ENCODE results near the gene RNF208. TPM values are rescaled to one million over a fixed set of nuclear protein-coding genes. Genes with fewer than 3 reads are reported as not detected.

Gene RNF208
- polyA plus RNA-seq, 3 donors from 2014 or later = not detected

DNA sequence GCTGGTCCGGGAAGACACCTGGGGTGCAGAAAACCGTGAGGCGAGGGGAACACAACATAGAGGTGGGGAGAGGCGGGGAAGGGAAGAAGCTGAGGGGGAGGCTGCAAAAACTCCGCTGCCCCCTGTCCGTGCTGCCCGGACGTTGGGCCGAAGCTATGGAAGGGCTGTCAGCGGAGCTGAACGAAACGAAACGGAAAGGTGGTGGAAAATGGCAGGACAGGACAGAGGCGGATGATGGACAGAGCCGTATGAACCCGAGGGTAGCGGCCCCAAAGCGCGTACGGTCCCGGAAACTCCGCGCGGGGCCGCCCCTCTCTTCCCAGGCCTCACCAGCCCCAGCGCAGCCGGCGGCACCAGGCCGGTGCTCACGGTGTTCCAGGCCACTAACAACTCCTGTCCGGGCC is 34.0 kb downstream of the RNF208 start:
- Mint-ChIP-seq H3K4me3 (peak overlapping the region; percentile 90 to 94 (median 93)), H3K36me3 (peaks cover 0 to 10% (median 4%) of the 10 kb centered on the region in 3 donors), H3K4me1 (peaks cover 38 to 40% of the 10 kb centered on the region in 2 donors), H3K27me3 (ENCODE audit: low read depth in 3 of 3) (peaks cover 2 to 14% (median 9%) of the 10 kb centered on the region in 3 donors), H3K27ac (peak overlapping the region; percentile 86 to 93 (median 93)), H3K9me3 (no peaks in the 10 kb centered on the region)
- DNase-seq = no peak

DNA sequence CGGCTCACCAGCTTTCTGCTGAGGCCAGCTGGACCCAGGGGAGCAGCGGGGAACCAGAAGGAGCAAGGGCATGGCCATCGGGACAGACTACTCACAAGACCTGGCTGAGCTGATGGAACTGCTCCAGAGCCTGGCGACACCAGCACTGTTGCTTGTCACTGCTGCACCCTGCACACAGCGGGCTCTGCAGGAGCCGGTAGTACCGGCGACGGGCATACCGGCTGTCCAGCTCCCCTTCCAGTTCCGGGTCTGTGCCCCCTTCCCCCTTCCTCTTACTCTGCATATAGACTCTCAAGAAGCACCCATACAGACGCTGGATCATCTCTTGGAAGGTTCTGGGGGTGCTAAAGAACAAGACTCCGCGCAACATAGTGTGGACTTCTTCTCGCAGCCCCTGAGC is 34.7 kb downstream of the RNF208 start:
- Mint-ChIP-seq H3K4me1 (peaks cover 38 to 40% of the 10 kb centered on the region in 2 donors), H3K36me3 (peaks cover 0 to 10% (median 4%) of the 10 kb centered on the region in 3 donors), H3K4me3 (peak overlapping the region; percentile 90 to 94 (median 93)), H3K27ac (peak overlapping the region; percentile 86 to 93 (median 91)), H3K9me3 (no peaks in the 10 kb centered on the region), H3K27me3 (ENCODE audit: low read depth in 3 of 3) (peaks cover 2 to 14% (median 9%) of the 10 kb centered on the region in 3 donors)
- DNase-seq = no peak

DNA sequence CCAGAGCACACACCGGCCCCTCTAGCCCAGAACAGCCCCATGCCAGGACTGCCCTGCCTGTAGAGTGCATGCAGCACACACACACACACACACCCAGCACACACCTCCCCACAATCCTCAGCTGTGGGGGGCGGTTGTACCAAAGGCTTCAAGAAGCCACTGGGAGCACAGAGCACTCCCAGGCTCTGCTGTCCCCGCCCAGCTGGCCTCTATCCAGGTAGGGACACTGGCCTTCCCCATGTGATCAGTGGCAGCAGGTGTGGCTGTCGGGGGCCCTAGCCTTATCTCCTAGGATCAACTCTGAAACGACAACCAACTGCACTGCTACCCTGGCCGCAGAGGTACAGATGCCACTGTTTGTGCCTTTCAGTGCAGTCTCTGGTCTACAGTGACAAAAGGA is 35.7 kb downstream of the RNF208 start:
- Mint-ChIP-seq H3K4me3 (peak overlapping the region in 4 of 5 donors; percentile 91 to 94 (median 94)), H3K4me1 (peaks cover 38 to 40% of the 10 kb centered on the region in 2 donors), H3K27ac (peak overlapping the region in 2 of 6 donors; percentile 29 to 69), H3K36me3 (peaks cover 4 to 15% (median 5%) of the 10 kb centered on the region in 3 donors), H3K27me3 (ENCODE audit: low read depth in 3 of 3) (peaks cover 2 to 14% (median 9%) of the 10 kb centered on the region in 3 donors), H3K9me3 (no peaks in the 10 kb centered on the region)
- no peak for DNase-seq

DNA sequence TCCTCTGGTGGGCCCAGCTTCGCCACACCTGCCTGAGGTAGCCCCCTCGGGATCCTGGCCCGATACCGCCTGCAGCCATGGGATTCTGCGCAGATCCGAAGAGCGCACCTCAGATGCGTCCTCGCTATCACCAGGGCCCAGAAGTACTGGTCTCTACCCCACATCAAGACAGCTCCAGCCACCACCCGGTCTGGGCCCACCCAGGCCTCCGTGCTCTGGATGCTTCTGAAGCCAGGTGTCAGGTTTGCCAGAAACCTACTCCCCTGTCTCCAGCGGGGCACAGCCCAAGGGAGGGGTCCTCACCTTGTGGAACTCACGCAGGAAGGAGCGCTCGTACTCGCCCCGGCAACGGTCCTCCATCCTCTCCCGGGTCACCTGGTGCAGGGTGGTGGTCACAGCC is 36.1 kb downstream of the RNF208 start:
- Mint-ChIP-seq H3K36me3 (peaks cover 4 to 15% (median 5%) of the 10 kb centered on the region in 3 donors), H3K27ac (no peak overlapping the region), H3K4me1 (peaks cover 36 to 40% of the 10 kb centered on the region in 2 donors), H3K9me3 (no peaks in the 10 kb centered on the region), H3K27me3 (ENCODE audit: low read depth in 3 of 3) (peaks cover 2 to 11% (median 10%) of the 10 kb centered on the region in 3 donors), H3K4me3 (peak overlapping the region in 2 of 5 donors; percentile 18 to 91)
- DNase-seq = no peak

GRCh38 chr9:137184881-137185660 is 37.0 kb downstream of the RNF208 start:
- Mint-ChIP-seq H3K4me3 (no peak overlapping the region), H3K27ac (peak overlapping the region in 1 of 6 donors; percentile 11), H3K4me1 (peaks cover 33 to 40% of the 10 kb centered on the region in 2 donors), H3K36me3 (peaks cover 4 to 15% (median 5%) of the 10 kb centered on the region in 3 donors), H3K9me3 (no peaks in the 10 kb centered on the region), H3K27me3 (ENCODE audit: low read depth in 3 of 3) (peaks cover 2 to 11% (median 10%) of the 10 kb centered on the region in 3 donors)
- no peak for DNase-seq

DNA sequence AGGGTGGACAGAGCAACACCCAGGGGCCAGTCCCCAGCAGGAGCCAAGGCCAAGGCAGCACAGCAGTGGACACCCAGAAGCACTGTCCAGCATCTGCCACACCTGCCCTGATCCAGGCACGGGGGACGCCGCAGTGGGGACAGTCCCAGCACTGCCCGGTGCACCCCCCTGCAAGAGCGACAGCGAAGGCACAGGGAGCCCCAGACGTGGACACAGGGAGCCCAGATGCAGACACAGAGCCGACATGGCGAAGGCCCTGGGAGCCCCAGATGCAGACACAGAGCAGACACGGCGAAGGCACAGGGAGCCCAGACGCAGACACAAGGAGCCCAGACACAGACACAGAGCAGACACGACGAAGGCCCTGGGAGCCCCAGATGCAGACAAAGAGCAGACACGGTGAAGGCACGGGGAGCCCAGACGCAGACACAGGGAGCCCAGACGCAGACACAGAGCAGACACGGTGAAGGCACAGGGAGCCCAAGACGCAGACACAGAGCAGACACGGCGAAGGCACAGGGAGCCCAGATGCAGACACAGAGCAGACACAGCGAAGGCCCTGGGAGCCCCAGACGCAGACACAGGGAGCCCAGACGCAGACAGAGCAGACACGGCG is 38.0 kb downstream of the RNF208 start:
- H3K4me3 Mint-ChIP-seq = peak overlapping the region in 3 of 5 donors; percentile 19 to 49 (median 20)
- DNase-seq = no peak
- H3K4me1 Mint-ChIP-seq = peaks cover 26 to 32% of the 10 kb centered on the region in 2 donors
- no peaks in the 10 kb centered on the region for H3K9me3 Mint-ChIP-seq
- H3K27me3 Mint-ChIP-seq (ENCODE audit: low read depth in 3 of 3) = peaks cover 2 to 15% (median 10%) of the 10 kb centered on the region in 3 donors
- no peak overlapping the region for H3K27ac Mint-ChIP-seq
- peaks cover 4 to 15% (median 5%) of the 10 kb centered on the region in 3 donors for H3K36me3 Mint-ChIP-seq

GRCh38 chr9:137182836-137183235 is 39.2 kb downstream of the RNF208 start:
- no peak overlapping the region for H3K27ac Mint-ChIP-seq
- H3K36me3 Mint-ChIP-seq = peaks cover 4 to 16% (median 5%) of the 10 kb centered on the region in 3 donors
- H3K27me3 Mint-ChIP-seq (ENCODE audit: low read depth in 3 of 3) = peaks cover 0 to 9% (median 4%) of the 10 kb centered on the region in 3 donors
- no peaks in the 10 kb centered on the region for H3K9me3 Mint-ChIP-seq
- no peak for DNase-seq
- no peak overlapping the region for H3K4me3 Mint-ChIP-seq
- H3K4me1 Mint-ChIP-seq = peaks cover 22 to 27% of the 10 kb centered on the region in 2 donors

GRCh38 chr9:137181680-137182079 is 40.4 kb downstream of the RNF208 start:
- Mint-ChIP-seq H3K4me1 (peaks cover 10 to 15% of the 10 kb centered on the region in 2 donors), H3K27ac (no peak overlapping the region), H3K4me3 (no peak overlapping the region)

GRCh38 chr9:137180491-137180890 is 41.5 kb downstream of the RNF208 start:
- Mint-ChIP-seq H3K4me1 (peaks cover 4 to 8% of the 10 kb centered on the region in 2 donors), H3K4me3 (no peak overlapping the region), H3K9me3 (no peaks in the 10 kb centered on the region), H3K27me3 (ENCODE audit: low read depth in 3 of 3) (peaks cover 3 to 6% (median 5%) of the 10 kb centered on the region in 3 donors), H3K36me3 (peaks cover 4 to 22% (median 5%) of the 10 kb centered on the region in 3 donors), H3K27ac (no peak overlapping the region)
- no peak for DNase-seq

More at GRCh38 chr9:137181680-137182079, 40.4 kb downstream of the RNF208 start:
- DNase-seq = no peak
- H3K27me3 Mint-ChIP-seq (ENCODE audit: low read depth in 3 of 3) = peaks cover 0 to 6% (median 3%) of the 10 kb centered on the region in 3 donors
- H3K9me3 Mint-ChIP-seq = no peaks in the 10 kb centered on the region
- H3K36me3 Mint-ChIP-seq = peaks cover 4 to 22% (median 5%) of the 10 kb centered on the region in 3 donors

DNA sequence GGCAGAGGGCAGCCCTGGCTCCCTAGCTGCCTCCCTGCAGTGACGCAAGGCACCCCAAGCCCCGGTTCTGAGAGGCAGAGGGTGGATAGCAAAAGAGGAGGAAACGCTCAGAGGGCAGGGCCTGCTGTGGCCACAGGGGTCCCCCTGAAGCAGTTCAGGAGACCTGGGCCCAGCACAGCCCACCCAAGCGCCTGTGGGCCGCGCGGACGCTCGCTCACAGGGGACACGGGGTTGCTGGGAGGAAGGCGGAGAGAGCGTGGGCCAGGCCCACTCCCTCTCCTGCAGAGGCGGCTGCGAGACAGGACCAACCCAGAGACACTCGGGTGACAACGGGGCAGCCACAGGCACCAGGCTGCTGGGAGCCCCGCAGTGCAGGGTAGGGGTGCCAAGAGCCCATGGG is 42.3 kb downstream of the RNF208 start:
- Mint-ChIP-seq H3K36me3 (peaks cover 4 to 22% (median 5%) of the 10 kb centered on the region in 3 donors), H3K9me3 (no peaks in the 10 kb centered on the region), H3K4me1 (peaks cover 1 to 8% of the 10 kb centered on the region in 2 donors), H3K27ac (no peak overlapping the region), H3K4me3 (no peak overlapping the region), H3K27me3 (ENCODE audit: low read depth in 3 of 3) (peaks cover 3 to 8% (median 5%) of the 10 kb centered on the region in 3 donors)
- no peak for DNase-seq

DNA sequence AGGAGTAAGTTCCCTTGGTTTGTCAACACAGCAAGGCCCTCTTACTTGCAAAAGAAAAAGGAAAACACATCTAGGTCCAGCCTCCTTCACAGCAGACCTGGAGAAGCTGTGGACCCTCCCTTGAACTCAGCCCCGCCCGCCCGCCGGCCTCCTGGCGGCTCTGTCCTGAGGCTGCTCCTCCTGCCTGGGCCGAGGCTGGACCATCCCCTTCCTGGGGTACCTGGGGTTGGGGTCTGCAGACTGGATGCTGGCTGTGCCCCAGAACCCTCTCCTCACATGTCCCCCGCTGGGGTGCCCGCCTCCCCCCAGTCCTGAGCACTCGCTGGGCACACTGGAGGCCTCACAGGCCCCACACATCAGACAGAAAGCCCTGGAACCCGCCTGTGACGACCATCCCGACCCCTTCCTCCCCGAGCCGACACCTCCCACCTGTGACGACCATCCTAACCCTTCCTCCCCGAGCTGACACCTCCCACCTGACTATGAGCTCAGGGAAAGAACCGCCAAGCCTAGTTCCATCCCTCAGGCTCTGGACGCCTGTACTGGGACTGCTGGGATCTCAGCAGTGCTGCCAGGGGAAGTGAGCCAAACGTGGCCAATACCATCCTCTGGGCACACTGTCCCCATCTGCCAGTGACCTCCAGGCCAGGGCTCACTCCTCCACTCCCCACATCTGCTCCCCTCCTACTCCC is 43.0 kb downstream of the RNF208 start:
- peaks cover under 1 to 17% (median 5%) of the 10 kb centered on the region in 3 donors for H3K36me3 Mint-ChIP-seq
- H3K27ac Mint-ChIP-seq = no peak overlapping the region
- no peak for DNase-seq
- H3K9me3 Mint-ChIP-seq = no peaks in the 10 kb centered on the region
- H3K4me1 Mint-ChIP-seq = peaks cover 0 to 2% of the 10 kb centered on the region in 2 donors
- H3K4me3 Mint-ChIP-seq = no peak overlapping the region
- H3K27me3 Mint-ChIP-seq (ENCODE audit: low read depth in 3 of 3) = peaks cover 3 to 8% (median 5%) of the 10 kb centered on the region in 3 donors

DNA sequence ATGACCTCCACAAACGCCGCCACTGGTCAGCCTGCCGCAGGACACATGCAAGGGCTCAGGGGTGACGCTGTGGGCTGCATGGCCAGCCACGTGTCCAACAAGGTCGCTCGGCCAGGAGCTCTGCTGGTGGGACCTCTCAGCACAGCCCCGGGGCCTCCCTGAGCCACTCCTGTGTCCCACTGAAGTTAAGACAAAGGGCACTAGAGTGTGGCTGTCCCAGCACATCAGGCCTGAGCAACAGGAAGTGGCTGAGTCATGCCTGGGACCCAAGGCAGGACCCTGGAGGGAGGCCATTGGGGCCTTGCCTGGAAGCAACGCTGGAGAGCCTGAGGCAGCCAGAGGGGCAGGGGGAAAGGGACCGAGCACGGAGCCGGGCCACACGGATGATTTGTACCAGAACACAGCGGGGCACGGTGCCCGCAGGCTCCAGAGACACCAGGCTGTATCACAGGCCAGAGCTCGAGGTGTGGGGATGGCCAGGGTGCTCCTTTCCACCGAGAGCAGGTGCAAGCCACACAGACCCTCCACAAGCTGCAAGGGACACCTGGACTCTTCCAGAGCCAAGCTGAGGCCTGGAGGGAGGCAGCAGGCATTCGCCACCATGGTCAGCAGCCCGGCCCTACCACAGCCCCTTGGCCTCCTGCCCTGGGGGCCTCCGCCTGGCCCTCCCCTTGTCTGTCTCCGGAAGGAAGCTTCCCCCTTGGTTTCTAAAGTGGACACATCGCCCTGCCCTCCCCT is 43.7 kb downstream of the RNF208 start:
- H3K9me3 Mint-ChIP-seq = no peaks in the 10 kb centered on the region
- no peak overlapping the region for H3K4me3 Mint-ChIP-seq
- no peaks in the 10 kb centered on the region for H3K4me1 Mint-ChIP-seq
- H3K27me3 Mint-ChIP-seq (ENCODE audit: low read depth in 3 of 3) = peaks cover 3 to 8% (median 6%) of the 10 kb centered on the region in 3 donors
- H3K27ac Mint-ChIP-seq = no peak overlapping the region
- peaks cover 0 to 14% (median 5%) of the 10 kb centered on the region in 3 donors for H3K36me3 Mint-ChIP-seq
- DNase-seq = no peak
